NOMO-1 treated with DMSO at 0.1 percent for 48 hours (cell line): ENCODE measurements around the gene NEK3.
A peak's percentile ranks its signal among the peaks of the same experiment; 100 is the strongest.
"Not testable (repeated sequence)": the region's sequence is repeated elsewhere in the genome, so short reads cannot be mapped to it uniquely, and the experiment has no call there.

ENCODE experiments used
- DNase-seq: peaks from one replicate; lab custom pipeline; 2025; ENCODE audit not compliant: unreplicated experiment; lab: John Stamatoyannopoulos, UW

NEK3 gene

DNA sequence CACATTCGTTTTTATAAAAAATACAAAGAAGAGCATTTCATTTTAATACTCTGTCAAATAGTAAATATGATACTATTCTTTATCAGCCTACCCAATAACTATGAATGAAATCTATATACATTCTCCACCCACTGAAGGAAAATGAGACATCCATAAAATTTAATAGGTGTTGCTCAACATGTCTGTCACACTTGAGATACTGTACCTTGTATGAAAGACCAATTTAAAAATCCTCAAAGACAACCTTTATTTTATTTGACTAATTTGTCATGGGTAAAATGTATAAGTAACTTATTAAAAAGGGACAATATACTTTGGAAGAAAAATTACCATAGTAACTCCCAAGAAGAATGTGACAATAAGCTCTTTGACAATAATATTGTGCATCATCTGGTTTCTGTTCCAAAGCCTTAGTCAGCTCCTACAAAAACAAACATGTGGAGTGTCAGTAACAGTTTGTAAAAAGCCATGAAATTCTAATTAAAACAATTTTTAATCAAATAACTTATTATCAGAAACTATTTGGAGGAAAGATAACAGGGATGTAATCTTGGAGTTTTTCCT, 11.5 kb upstream of the NEK3 start:
- not testable (repeated sequence) for DNase-seq

DNA sequence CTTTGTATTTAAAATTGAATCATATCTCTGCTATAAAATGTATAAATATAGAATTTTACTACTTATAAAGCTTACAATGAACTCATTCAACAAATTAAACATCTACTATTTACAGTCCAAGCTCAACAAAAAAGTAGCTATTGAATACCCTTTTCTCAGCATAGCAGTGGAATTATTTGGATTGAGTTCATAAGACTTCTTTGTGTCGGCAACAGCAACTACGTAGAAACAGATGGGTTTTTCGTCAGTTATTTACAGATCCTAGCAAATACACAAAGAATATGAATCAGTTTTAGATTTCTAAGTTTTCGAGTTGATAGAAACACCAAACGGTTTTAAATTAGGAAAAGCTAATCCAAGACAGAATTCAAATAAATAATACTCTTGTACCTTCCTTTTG, 10.4 kb upstream of the NEK3 start:
- DNase-seq: no peak

DNA sequence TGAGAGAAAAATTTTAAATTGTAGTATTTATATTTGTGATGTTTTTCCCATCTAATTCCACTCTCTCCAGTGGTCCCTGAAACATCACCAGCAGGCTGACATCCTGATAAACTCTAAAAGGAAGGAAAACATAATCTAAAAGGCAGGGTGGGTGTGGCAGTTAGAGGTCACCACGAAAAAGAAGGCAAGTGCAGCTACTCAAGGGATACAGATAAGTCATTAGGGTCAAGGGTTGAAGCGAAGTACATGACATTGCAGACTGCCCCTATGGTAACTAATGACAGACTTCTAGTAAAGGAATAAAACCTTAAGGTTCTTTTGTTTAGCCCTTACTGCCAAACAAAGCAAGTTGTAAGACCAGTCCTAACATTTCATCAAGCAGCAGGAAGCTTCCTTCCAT, 6.0 kb upstream of the NEK3 start:
- no peak for DNase-seq

DNA sequence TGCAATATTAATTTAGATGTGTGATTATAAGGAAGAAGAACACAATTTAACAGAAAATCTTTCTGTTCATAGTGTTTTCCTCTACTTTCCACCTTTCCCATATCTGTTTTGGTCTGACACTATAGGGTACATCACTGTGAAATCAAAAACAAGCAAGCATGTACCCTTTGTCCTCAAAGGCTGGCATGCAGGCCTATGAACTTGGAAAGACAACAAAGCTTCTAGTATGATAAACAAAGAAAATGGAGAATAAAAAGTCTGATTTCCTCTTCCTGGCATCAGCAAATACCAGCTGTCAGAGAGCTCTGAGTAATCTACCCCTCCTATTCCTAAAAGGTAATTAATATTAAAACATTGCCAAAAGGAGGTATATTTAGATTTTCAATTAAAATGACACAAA, 5.6 kb upstream of the NEK3 start:
- DNase-seq: no peak

DNA sequence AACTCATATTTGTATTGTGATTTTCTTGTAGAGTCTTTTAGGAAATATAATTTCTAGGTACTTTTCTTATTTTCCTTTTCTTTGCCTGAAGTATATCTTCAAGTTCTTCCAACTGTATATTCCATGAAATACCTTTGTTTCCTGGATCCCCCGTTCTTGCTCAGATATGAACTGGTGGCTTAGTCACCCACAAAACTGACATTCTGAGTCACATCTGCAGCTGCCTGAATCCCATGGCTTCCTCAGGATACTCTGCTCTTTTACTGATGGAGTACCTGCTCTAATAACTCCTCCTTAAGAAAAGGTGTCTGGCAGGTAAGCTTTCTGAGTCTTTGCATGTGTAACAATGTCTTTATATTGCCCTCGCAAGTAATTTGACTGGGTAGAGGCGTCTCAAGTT, 4.5 kb upstream of the NEK3 start:
- not testable (repeated sequence) for DNase-seq

DNA sequence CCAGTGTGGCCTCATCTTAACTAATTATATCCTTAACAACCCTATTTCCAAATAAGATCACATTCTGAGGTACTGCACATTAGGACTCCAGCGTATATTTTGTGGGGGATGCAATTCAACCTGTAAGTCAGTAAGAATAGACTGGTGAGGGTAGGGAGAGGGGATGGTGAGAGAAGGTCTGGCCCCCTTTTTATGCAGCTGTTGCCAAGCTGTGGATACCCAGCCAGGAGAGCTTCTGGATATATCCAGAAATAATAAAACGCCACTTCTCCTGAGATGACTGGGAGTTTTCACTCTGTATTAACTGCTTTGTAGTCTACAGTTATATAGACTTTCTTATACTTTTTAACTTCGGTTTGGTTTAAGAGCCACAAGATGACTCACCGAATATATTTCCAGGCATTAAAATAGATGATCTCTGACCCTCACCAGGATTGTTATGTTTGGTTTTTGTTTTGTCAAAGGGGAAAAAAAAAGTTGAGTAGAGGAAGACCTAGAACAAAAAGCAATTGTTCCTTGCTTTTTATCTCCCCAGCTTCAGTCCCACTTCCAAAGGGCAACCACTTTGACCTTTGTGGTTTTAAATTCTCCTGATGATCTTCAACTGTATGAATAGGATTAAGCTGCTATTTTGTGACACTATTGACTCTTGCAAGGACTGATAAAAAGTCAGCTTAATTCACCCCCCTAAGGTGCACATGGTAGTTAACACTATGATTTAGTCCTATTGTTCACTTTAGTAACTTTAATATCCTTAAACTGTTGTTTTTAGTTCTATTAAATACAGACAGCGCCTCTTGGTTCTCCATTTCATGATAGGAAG, 3.1 kb upstream of the NEK3 start:
- peak; percentile 7 for DNase-seq

DNA sequence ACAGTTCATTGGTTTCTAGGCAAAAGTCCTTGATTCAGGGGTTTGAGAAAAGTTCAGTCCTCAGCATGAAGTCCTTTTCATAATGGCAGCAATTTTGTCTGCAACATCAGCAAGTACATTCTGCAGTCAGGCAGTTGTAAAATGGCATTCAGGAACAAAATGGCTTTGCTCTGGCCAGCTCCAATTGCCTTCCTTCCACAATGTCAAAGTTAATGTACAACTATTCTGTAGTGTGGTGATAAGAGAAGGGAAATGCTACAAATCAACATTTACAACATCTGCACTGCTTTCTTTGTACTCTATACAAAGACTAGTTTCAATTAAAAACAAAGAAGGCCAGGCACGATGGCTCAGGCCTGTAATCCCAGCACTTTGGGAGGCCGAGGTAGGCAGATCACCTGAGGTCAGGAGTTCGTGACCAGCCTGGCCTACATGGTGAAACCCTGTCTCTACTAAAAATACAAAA, 1.8 kb upstream of the NEK3 start:
- no peak for DNase-seq

DNA sequence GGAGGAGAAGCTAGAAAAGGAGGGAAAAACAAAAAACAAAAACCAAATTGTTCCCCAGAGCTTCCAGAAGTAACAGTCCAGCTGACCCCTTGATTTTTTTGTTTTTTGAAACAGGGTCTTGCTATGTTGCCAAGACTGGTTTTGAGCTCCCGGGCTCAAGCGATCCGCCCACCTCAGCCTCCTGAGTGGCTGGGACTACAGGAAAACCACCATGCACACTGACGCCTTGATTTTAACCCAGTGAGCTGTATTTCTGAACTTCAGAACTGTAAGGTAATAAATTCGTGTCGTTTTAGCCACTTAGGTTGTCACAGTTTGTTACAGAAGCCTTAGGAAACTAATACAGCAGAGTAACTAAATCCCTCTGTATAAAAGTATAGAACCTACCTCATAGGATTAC, 1.1 kb upstream of the NEK3 start:
- no peak for DNase-seq

DNA sequence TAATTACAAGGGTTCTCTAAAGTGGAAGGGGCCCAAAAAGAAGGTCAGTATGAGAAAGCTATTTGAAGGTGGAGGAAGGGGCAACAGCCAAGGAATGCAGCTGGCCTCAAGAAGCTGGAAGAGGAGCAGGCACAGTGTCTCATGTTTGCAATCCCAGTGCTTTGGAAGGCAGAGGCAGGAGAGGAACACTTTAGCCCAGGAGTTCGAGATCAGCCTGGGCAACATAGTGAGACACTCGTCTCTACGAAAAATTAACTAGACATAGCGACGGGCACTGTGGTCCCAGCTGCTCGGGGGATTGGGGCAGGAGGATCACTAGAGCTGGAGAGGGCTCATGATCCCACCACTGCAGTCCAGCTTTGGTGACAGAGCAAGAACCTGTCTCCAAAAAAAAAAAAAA, 656 bp upstream of the NEK3 start:
- no peak for DNase-seq

DNA sequence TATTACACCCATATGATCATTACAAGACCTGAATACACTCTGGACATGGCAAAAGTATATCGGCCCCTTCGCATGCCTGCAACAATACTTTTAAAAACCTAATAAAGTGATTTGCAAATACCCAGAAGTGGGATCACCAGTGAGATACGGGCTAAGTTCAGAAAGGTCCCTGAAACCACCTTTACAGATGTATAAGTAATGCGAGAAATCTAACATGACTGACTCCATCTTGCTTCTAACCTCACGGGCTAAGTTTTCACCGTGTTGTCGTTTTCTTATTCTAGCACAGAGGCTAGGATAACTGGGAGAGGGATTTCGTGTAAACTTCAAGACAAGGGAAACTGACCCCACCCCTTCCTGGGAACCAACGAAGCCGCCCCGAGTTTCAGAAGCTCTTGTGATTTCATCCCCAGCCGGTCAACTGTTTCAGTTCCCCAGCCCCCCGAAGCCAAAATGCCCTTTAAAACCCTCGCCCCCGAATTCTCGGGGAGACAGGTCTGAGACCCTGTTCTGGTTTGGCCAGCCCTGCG, 703 bp downstream of the NEK3 start:
- DNase-seq: peak; percentile 33

DNA sequence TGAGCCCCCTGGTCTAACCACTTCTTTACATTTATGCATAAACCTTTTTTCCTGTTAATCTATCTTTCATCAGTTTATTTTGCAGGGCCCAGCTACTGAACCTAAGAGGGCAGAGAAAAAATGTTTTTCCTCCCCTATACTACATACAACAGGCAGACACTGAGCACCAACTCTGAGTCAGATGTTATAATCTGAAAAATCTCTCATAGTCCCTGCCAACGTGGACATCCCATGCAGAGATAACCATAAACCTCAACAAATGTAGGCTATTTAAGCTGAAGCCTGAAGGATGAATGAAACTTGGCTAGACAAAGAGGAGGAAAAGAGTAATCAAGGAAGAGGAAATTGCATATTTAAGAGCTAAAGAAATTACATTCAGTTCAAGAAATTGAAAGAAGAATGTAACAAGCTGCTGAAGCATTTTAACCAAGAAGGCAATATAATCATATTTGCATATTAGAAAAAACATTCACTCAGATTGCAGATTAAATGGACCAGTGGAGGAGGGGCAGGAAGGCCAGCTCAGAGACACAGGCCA, 2.6 kb downstream of the NEK3 start:
- no peak for DNase-seq

DNA sequence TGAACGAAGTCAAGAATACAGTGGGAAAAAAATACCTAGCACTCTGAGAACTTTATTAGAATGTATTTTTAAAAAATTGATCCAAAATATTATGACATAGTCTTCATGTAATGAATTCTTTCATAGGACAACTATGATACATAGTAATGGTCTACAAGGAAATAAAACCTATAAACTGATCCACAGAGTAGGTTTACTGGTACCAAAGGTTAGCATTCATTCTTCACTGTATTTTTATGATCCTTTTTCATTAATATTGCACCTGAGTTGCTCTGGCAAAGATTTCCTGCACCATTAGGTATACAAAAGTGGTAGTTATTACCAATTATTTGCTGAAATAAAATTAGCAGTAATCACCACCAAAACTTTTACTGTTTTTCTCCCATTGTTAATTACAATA, 4.2 kb downstream of the NEK3 start:
- no peak for DNase-seq

DNA sequence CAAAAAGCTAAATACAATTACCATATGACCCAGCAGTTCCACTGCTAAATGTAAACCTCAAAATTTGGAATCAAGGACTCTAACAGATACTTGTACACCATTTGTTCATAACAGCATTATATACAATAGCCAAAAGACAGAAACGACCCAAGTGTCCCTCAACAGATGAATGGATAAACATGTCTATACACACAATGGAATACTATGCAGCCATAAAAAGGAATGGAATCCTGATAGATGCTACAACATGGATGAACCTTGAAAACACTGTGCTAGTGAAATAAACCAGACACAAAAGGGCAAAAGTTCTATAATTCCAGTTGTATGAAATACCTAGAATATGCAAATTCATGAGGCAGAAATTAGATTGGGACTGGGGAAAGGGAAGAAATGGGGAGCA, 12.2 kb downstream of the NEK3 start:
- DNase-seq: no peak

DNA sequence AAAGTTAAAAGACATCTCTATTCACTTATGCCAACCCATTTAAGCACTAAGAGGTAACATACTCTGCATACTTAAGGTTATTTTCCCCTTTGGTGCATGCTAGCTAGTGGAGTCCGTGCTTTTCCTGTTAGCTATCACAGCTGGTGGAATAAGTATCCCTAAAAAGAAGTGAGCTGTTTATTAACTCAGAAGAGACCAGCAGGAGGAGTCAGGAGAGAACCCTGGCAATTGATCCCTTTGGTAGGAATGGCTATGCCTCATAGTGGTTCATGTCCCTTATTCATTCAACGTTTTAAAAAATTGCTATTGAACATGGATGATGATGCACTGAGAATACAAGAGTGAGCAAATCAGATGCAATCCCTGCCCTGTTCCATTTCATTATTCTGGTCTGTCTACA, 18.1 kb downstream of the NEK3 start:
- no peak for DNase-seq

DNA sequence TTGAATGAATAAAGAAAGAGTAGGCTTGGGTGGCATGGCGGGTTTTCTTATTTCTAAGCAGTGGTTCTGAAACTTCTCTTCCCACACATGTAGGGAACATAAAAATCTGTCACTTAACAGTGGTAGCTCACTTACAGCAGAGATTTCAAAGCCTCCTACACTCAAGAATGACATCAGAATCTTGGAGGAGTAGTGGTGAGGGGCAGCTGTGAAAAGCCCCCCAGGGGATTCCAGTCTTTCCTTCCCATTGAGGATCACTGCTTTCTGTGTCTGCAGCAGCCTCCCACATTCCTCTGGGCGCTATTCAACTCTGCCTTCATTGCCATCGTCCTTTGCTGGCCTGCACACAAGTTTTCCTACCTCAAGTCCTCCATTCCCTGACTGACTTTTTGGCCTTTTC, 21.9 kb downstream of the NEK3 start:
- no peak for DNase-seq

DNA sequence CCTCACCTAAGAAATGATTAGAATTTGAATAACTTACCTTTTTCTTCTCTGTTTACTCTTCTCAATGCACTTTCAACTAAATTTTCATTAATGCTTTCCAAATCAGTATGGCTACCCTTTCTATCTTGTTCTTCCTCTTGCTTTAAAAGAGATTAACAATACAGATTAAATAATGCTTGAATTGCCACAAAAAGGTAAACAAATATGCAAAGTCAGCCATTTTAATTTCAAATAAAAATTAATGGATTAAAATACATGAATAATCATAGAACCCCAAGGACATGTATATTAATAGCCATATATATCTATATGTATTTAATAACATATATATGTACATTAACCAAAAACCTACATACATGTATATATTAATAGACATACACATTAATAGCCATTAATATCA, 22.6 kb downstream of the NEK3 start:
- no peak for DNase-seq

DNA sequence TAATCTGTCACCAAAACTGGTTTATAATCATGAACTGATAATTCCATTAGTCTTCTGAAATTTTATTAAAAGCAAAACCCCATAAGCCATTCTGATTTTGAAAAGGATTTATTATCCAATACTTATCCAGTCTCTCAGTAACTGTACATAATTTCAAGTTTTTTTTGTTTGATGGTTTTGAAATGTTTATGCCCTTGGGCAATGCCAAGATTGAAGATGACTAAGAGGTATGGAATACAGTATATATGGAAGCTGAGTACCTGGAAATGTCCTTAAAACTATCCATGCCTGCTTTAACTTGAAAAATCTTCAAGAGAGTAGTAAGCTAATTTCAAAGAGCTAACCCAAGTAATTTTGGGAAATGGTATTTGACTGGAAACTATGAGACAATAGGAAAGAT, 28.8 kb downstream of the NEK3 start:
- DNase-seq: no peak

DNA sequence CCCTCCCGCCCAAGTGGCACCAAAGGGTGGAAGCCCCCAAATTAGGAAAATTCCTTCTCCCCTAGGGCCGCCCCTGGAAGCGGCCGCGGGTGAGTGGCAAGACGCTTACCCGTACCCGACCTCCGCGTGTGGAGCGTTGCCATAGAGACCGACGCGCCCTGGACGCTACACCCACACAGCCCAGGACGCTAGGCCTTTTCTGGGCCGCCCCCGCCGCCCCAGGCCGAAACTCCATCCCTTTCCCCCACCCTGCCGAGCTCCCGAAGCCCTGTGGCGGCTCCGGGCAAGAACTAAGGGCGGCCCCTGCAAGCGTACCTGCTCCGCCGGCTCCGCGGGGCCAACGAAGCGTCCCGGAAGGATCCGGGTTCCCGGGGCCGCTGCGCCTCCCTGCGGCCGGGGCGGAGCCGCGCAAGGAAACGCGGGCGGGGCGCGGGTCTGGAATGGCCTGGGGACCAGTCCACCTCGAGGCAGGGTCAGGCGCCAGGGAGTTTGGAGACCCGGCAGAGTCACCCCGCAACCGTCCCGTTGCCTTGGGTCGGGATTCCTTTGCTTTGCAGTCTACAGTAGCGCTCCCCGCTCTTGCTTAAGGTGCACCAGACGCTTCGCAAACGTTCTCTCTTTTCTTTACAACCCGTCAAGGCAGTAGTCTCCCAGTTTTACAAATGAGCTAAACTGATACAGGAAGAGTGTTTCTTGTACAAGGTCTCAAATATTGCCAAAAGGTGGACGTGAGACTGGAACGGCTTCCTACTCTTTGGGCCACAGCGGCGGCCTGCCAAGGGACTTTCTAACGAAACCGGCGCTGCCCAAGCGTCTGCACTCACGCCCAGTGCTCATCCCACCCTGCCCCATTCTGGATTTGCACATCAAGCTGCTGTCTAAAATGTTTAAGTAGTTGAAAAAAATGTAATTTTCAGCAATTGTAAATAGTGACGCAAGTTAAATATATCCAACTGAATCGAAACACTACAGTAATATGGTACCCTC, 30.4 kb downstream of the NEK3 start, which contains the start of gene NEK5:
Gene NEK5 (minus strand): TSS at position 360 of the 987 bp plus-strand sequence. CDS start 1,591 bp downstream, outside the sequence.
- peak; percentile 32 for DNase-seq

DNA sequence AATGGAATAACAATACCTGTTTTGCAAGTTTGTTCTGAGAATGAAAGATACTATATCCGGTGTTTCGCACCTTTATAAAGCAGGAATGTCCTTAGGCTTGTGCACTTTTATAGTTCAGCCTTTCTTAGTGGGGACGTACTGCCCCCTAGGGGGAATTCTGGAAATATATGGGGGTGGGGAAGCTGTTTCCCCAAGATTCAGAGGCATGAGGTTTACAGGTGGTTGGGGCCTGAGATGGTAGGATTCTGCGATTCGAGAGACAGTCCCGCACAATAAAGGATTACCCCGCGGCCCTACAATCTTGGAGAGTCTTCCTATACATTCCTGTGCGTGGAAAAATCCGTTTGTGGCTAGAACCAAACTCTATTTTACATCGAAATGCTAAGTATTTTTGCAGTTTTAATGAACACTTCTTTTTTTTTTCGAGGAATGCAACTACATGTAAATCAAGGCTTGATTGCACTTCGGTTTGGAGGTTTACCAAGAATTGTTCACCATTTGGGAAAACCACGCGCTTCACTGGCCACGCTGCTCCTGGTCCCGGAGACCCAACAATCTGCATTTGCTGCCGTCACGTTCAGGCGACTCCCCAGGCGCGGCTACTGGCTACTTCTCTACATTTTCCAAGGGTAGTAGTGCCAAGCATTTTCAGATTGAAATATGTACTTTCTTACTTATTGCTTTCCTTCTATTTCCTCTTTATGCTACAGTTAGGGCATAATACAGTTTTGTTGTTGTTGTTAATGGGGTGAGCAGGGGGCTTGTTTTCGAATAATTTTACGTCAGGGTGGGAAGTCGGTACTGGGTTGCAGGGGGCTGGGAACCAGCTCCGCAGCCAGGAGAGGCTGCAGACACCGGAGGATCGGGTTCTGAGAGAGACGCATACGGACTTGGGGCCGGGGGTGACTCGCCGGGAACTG, 31.4 kb downstream of the NEK3 start:
- DNase-seq: peak; percentile 57

DNA sequence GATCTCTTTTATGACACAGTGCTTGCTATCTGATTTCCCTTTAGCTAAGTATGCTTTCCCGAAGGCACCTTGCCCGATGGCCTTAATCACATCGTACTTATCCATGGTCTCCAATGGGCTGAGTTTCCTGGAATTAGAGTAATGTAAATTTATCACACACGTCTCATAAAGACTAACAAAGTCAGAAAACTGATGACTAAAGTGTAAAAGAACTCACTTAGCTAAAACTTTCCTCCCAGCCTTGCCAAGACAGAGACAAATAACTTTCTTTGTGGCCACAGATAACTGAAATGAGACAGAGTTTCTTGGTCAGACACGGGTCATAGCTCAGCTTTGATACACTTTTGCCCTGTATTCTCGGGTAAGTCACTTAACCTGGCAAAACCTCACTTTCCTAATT, 32.0 kb downstream of the NEK3 start:
- DNase-seq: no peak
